Natural killer cell (primary cell): ENCODE data around the gene ZNF776. TPM values are rescaled to one million over a fixed set of nuclear protein-coding genes. Genes with fewer than 3 reads are reported as not detected.
"Not testable (repeated sequence)": the region's sequence is repeated elsewhere in the genome, so short reads cannot be mapped to it uniquely, and the experiment has no call there.

ENCODE experiments used
- ATAC-seq, 3 donors: fragments of 150-1000 bp in 2 of 3; fragments of 200-7000 bp in 1 of 3; cut with Tn5 transposase; 1 replicate in 1 of 3; 2 replicates in 2 of 3; pipeline ENCODE4 v1.10.0; 2021; ENCODE audit warnings: mild to moderate bottlenecking in 2 of 3, moderate library complexity in 2 of 3
- DNase-seq, 2 donors: peaks; one replicate each; pipeline versions ENCODE4 v3.0.0 to v3.0.0-alpha.2; 2013 to 2021; ENCODE audit warnings: mixed read lengths in 1 of 2
- H3K27ac ChIP-seq: one replicate; pipeline ENCODE4 v1.5.1; 2013; ENCODE audit warnings: mild to moderate bottlenecking, low read length
- H3K27me3 ChIP-seq: one replicate; pipeline ENCODE4 v1.6.1; 2013; ENCODE audit warnings: low read length; ENCODE audit not compliant: control insufficient read depth, insufficient read depth
- H3K36me3 ChIP-seq: one replicate; pipeline ENCODE4 v1.6.1; 2013; ENCODE audit warnings: low read length; ENCODE audit not compliant: control insufficient read depth, insufficient read depth
- H3K4me1 ChIP-seq: one replicate; pipeline ENCODE4 v1.6.1; 2013; ENCODE audit warnings: low read length; ENCODE audit not compliant: control insufficient read depth, insufficient read depth
- H3K4me3 ChIP-seq: one replicate; pipeline ENCODE4 v1.5.1; 2013; ENCODE audit warnings: low read length
- H3K9me3 ChIP-seq: one replicate; pipeline ENCODE4 v1.6.1; 2013; ENCODE audit warnings: low read length; ENCODE audit not compliant: control insufficient read depth, insufficient read depth
- H3K27ac Mint-ChIP-seq, 2 donors: one replicate each; pipeline ENCODE4 v1.8.0; 2022; ENCODE audit warnings: mild to moderate bottlenecking in 2 of 2, mixed read lengths in 2 of 2, moderate library complexity in 1 of 2
- H3K27me3 Mint-ChIP-seq, 2 donors: one replicate each; pipeline ENCODE4 v1.8.0; 2022; ENCODE audit warnings: low read depth in 2 of 2, mixed read lengths in 2 of 2
- H3K36me3 Mint-ChIP-seq: one replicate; pipeline ENCODE4 v1.8.0; 2022; ENCODE audit warnings: mixed read lengths
- H3K4me1 Mint-ChIP-seq, 2 donors: one replicate each; pipeline ENCODE4 v1.8.0; 2022; ENCODE audit warnings: mixed read lengths in 2 of 2
- H3K4me3 Mint-ChIP-seq: one replicate; pipeline ENCODE4 v1.8.0; 2022; ENCODE audit warnings: mild to moderate bottlenecking, moderate library complexity, mixed read lengths
- H3K9me3 Mint-ChIP-seq, 2 donors: one replicate each; pipeline ENCODE4 v1.8.0; 2022; ENCODE audit warnings: mixed read lengths in 2 of 2
- WGBS: methylation state at CpG from one replicate; pipeline ENCODE4 v1.1.7; 2013; ENCODE audit warnings: missing lambda C conversion rate; ENCODE audit not compliant: insufficient coverage; 5-methylcytosine and 5-hydroxymethylcytosine counted together
- intact Hi-C: fragments of 100-400 bp; cut with micrococcal nuclease; formaldehyde crosslinking; loops from one replicate; pipeline ENCODE4 v1.14.2; 2022
- total RNA-seq, 4 donors: library from RNA; stranded (reverse); fragments of 120-200 nt in 1 of 4; gene quantifications; one replicate each; pipeline versions ENCODE4 v1.2.3 to v1.2.4, GENCODE V29; 2013 to 2022
- TF ChIP-seq, protein P1 (sequence below): fragments of 200-600 bp; IDR thresholded peaks from one replicate; pipeline ENCODE4 v1.8.0; 2022; ENCODE audit warnings: antibody characterized with exemption

The ZNF776 gene
- total RNA-seq, 3 donors from 2014 or later (not counting 1 experiment from before 2014, with no cell fraction given), result 10.5 to 19.2 (median 18.7) TPM

DNA sequence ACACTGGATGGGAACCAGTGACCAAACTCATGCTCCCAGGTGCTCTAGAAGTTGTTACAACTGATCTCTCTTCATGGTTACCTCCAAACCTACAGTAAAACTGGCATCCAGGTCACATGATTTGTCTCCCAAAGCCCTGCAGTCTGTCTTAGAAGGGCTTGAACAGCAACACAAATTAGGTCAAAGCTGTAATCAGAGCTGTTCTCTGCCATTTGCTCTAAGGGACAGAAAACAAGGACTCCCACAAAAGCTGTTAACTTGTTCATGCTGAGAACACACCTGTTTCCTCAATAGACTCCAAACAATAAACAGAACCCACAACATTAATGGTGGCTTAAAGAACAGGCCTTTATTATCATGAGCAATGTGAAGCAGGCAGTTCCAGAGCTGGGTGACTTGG lies 27.2 kb upstream of the ZNF776 start:
- no peak for ATAC-seq
- Histone ChIP-seq H3K4me1 (no peaks in the 10 kb centered on the region), H3K4me3 (no peak overlapping the region), H3K36me3 (peaks cover 34% of the 10 kb centered on the region), H3K27ac (no peak overlapping the region), H3K9me3 (peaks cover 73% of the 10 kb centered on the region), H3K27me3 (no peaks in the 10 kb centered on the region)
- Mint-ChIP-seq H3K4me3 (no peak overlapping the region), H3K36me3 (peaks cover 72% of the 10 kb centered on the region), H3K9me3 (peaks cover 10 to 11% of the 10 kb centered on the region in 2 donors), H3K27me3 (no peaks in the 10 kb centered on the region), H3K27ac (no peak overlapping the region), H3K4me1 (peaks cover 5 to 10% of the 10 kb centered on the region in 2 donors)
- no peak for DNase-seq
- intact Hi-C loops, result no loop called here
- TF ChIP-seq, protein P1, sequence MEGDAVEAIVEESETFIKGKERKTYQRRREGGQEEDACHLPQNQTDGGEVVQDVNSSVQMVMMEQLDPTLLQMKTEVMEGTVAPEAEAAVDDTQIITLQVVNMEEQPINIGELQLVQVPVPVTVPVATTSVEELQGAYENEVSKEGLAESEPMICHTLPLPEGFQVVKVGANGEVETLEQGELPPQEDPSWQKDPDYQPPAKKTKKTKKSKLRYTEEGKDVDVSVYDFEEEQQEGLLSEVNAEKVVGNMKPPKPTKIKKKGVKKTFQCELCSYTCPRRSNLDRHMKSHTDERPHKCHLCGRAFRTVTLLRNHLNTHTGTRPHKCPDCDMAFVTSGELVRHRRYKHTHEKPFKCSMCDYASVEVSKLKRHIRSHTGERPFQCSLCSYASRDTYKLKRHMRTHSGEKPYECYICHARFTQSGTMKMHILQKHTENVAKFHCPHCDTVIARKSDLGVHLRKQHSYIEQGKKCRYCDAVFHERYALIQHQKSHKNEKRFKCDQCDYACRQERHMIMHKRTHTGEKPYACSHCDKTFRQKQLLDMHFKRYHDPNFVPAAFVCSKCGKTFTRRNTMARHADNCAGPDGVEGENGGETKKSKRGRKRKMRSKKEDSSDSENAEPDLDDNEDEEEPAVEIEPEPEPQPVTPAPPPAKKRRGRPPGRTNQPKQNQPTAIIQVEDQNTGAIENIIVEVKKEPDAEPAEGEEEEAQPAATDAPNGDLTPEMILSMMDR, result no peak

DNA sequence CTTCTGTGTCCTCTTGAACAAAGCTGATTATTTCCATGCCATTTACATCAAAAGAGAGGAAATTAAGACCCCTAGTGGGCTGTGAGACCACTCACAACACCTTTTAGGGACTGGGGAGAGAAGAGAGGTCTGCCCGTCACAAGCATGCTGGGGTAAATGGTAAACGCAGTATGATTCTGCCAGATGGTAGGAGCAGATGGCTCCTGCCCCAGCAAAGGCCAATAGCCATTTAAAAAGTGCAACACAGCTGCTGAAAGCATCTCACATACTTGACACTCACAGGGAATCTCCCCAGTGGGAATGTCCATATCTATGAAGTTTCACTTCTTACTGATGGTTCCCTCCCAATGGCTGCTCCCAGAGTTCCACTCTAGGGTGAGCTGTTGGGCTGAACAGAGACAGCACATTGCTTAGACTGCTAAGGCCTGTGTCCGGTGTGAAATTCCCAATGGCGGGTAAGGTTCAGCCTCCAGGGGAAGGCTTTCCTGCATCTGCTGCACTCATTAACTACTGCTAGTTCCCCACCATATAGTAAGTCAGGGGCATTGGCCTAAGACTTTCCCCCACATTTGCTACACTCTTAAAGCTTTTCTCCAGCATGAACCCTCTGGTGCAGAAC lies 26.6 kb upstream of the ZNF776 start:
- WGBS, result 99% methylated on average over 4 of the region's 4 CpGs
- H3K27me3 ChIP-seq, result no peaks in the 10 kb centered on the region
- H3K27ac ChIP-seq, result no peak overlapping the region
- H3K9me3 ChIP-seq, result peaks cover 70% of the 10 kb centered on the region
- peaks cover 34% of the 10 kb centered on the region for H3K36me3 ChIP-seq
- no peak overlapping the region for H3K4me3 ChIP-seq
- H3K4me1 ChIP-seq, result no peaks in the 10 kb centered on the region
- Mint-ChIP-seq H3K36me3 (peaks cover 78% of the 10 kb centered on the region), H3K4me3 (no peak overlapping the region), H3K27me3 (no peaks in the 10 kb centered on the region), H3K9me3 (peaks cover 10 to 12% of the 10 kb centered on the region in 2 donors), H3K27ac (no peak overlapping the region), H3K4me1 (peaks cover 5 to 14% of the 10 kb centered on the region in 2 donors)
- TF ChIP-seq, protein P1, result no peak
- ATAC-seq (no peak), DNase-seq (no peak)
- intact Hi-C loops, result no loop called here

DNA sequence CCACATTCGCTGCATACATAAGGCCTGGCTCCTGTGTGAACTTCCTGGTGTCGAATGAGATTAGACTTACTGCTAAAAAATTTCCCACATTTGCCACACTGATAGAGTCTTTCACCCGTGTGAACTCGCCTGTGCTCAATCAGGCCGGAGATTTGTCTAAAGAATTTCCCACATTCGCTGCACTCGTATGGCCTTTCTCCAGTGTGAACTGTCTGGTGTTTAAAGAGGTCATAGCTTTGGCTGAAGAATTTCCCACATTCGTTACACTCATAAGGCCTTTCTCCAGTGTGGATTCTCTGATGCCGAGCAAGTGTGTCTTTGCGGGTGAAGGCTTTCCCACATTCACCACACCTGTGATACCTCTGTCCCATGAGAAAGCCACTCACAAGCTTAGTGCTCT lies 25.7 kb upstream of the ZNF776 start:
- H3K27ac ChIP-seq, result no peak overlapping the region
- TF ChIP-seq, protein P1, result no peak
- peaks cover 5 to 16% of the 10 kb centered on the region in 2 donors for H3K4me1 Mint-ChIP-seq
- H3K4me3 ChIP-seq, result no peak overlapping the region
- H3K9me3 Mint-ChIP-seq, result peaks cover 8 to 12% of the 10 kb centered on the region in 2 donors
- peaks cover 64% of the 10 kb centered on the region for H3K9me3 ChIP-seq
- H3K27ac Mint-ChIP-seq, result no peak overlapping the region
- 99% methylated on average over 10 of the region's 10 CpGs for WGBS
- DNase-seq (no peak), ATAC-seq (no peak)
- no peaks in the 10 kb centered on the region for H3K27me3 Mint-ChIP-seq
- no peaks in the 10 kb centered on the region for H3K27me3 ChIP-seq
- peaks cover 34% of the 10 kb centered on the region for H3K36me3 ChIP-seq
- intact Hi-C loops, result no loop called here
- H3K4me3 Mint-ChIP-seq, result no peak overlapping the region
- H3K4me1 ChIP-seq, result no peaks in the 10 kb centered on the region
- H3K36me3 Mint-ChIP-seq, result peaks cover 75% of the 10 kb centered on the region

DNA sequence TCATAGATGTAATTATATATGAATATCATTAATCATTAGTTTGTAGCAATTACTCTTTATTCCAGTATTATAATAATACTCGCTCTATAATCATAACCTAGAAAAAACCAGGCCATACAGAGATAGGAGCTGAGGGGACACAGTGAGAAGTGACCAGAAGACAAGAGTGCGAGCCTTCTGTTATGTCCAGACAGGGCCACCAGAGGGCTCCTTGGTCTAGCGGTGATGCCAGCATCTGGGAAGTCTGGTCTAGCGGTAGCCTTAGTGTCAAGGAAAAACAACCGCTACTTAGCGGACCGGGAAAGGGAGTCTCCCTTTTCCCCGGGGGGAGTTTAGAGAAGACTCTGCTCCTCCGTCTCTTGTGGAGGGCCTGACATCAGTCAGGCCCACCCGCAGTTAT lies 8.3 kb upstream of the ZNF776 start:
- H3K4me3 ChIP-seq, H3K36me3 ChIP-seq, H3K4me1 ChIP-seq, H3K27ac ChIP-seq, H3K4me3 Mint-ChIP-seq, H3K9me3 Mint-ChIP-seq, H3K27me3 ChIP-seq, H3K4me1 Mint-ChIP-seq, H3K9me3 ChIP-seq, H3K36me3 Mint-ChIP-seq, intact Hi-C loops: not testable (repeated sequence)
- peak overlapping the region in 1 of 2 donors; percentile 60 for H3K27ac Mint-ChIP-seq
- ATAC-seq, result peak in 2 of 3 donors; percentile 54 to 55
- peak; percentile 21 to 41 for DNase-seq
- peaks cover 10 to 23% of the 10 kb centered on the region in 2 donors for H3K27me3 Mint-ChIP-seq
- 16% methylated on average over 7 of the region's 10 CpGs for WGBS
- TF ChIP-seq, protein P1, result peak; percentile 53

DNA sequence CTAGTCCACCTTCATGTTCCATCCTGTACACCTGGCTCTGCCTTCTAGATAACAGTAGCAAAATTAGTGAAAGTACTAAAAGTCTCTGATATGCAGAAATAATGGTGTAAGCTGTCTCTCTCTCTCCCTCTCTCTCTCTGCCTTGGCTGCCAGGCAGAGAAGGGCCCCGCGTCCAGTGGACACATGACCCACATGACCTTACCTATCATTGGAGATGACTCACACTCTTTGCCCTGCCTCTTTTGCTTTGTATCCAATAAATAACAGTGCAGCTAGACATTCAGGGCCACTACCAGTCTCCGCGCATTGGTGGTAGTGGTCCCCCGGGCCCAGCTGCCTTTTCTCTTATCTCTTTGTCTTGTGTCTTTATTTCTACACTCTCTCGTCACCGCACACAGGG lies 7.8 kb upstream of the ZNF776 start:
- H3K27me3 ChIP-seq, H3K4me1 ChIP-seq, H3K4me3 Mint-ChIP-seq, H3K4me1 Mint-ChIP-seq, H3K36me3 ChIP-seq, ATAC-seq, H3K27ac ChIP-seq, H3K9me3 ChIP-seq, H3K4me3 ChIP-seq, H3K9me3 Mint-ChIP-seq, intact Hi-C loops, DNase-seq, H3K36me3 Mint-ChIP-seq: not testable (repeated sequence)
- Mint-ChIP-seq H3K27me3 (peaks cover 10 to 23% of the 10 kb centered on the region in 2 donors), H3K27ac (peak overlapping the region in 1 of 2 donors; percentile 60)
- 98% methylated on average over 7 of the region's 7 CpGs for WGBS
